Activated naive CD8-positive, alpha-beta T cell treated with anti-CD3 and anti-CD28 coated beads for 36 hours (primary cell): ENCODE results near the gene CAMTA1. TPM values are rescaled to one million over a fixed set of nuclear protein-coding genes. Genes with fewer than 3 reads are reported as not detected.

ENCODE experiments used
- DNase-seq: peaks from one replicate; pipeline ENCODE4 v3.0.0; 2021
- H3K27ac Mint-ChIP-seq: one replicate; pipeline ENCODE4 v1.8.0; 2022; ENCODE audit warnings: mild to moderate bottlenecking, moderate library complexity, mixed read lengths
- H3K27me3 Mint-ChIP-seq: one replicate; pipeline ENCODE4 v1.8.0; 2022; ENCODE audit warnings: mild to moderate bottlenecking, mixed read lengths
- H3K36me3 Mint-ChIP-seq: one replicate; pipeline ENCODE4 v1.8.0; 2021; ENCODE audit warnings: mild to moderate bottlenecking, mixed read lengths
- H3K4me1 Mint-ChIP-seq: one replicate; pipeline ENCODE4 v1.8.0; 2021; ENCODE audit warnings: mixed read lengths
- H3K4me3 Mint-ChIP-seq: one replicate; pipeline ENCODE4 v1.8.0; 2022; ENCODE audit warnings: mild to moderate bottlenecking, moderate library complexity, mixed read lengths
- H3K9me3 Mint-ChIP-seq: one replicate; pipeline ENCODE4 v1.8.0; 2022; ENCODE audit warnings: mixed read lengths
- total RNA-seq, 2 experiments: library from RNA; stranded (reverse); gene quantifications; one replicate each; pipeline ENCODE4 v1.2.3, GENCODE V29; 2021

CAMTA1 gene
- total RNA-seq, 2 experiments from 2014 or later = 70.4 to 71.4 TPM

GRCh38 chr1:7288992-7289391, 503.7 kb downstream of the CAMTA1 start:
- Mint-ChIP-seq H3K36me3 (no peaks in the 10 kb centered on the region), H3K27ac (no peak overlapping the region), H3K9me3 (no peaks in the 10 kb centered on the region), H3K4me1 (no peaks in the 10 kb centered on the region), H3K27me3 (peaks cover under 1% of the 10 kb centered on the region), H3K4me3 (no peak overlapping the region)
- DNase-seq = no peak

GRCh38 chr1:7289694-7290093, 504.4 kb downstream of the CAMTA1 start:
- no peak for DNase-seq
- Mint-ChIP-seq H3K27me3 (no peaks in the 10 kb centered on the region), H3K4me1 (no peaks in the 10 kb centered on the region), H3K36me3 (no peaks in the 10 kb centered on the region), H3K27ac (no peak overlapping the region), H3K9me3 (no peaks in the 10 kb centered on the region), H3K4me3 (no peak overlapping the region)

- no peaks in the 10 kb centered on the region for H3K36me3 Mint-ChIP-seq
- H3K4me3 Mint-ChIP-seq = no peak overlapping the region
- no peaks in the 10 kb centered on the region for H3K27me3 Mint-ChIP-seq
- H3K4me1 Mint-ChIP-seq = no peaks in the 10 kb centered on the region
- no peaks in the 10 kb centered on the region for H3K9me3 Mint-ChIP-seq
- no peak overlapping the region for H3K27ac Mint-ChIP-seq
- DNase-seq = no peak
Measured at GRCh38 chr1:7290971-7291970, 506.0 kb downstream of the CAMTA1 start.

DNA sequence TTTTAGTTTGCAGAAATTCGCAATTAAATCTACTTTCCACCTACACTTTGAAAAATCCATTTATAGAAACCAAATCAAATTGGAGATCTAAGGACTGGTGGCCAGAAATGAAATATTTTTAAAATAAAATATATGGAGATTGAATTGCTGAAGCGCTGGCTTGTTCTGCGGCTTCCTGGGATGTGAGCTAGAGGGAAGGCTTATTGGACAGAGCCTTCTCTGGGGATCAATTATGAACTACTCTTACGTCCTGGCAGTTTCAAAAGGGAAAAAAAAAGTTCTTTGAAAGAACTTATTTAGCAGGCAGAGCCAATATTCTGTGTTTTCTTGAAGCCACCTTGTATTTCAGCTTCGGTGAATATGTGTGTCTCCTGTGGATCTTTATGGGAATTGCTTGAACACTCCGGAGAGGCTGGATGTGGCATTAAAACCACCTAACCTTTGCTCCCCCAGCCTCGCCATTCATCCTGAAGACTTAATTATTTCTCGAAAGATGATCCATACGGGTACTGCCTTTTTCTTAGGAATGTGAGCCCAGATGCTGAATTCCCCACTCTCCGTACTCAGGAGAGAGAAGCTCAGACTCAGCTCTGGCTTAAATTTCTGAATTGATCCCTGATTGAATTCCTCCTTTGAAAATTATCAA, 506.9 kb downstream of the CAMTA1 start:
- Mint-ChIP-seq H3K27ac (no peak overlapping the region), H3K36me3 (no peaks in the 10 kb centered on the region), H3K9me3 (no peaks in the 10 kb centered on the region), H3K4me1 (no peaks in the 10 kb centered on the region), H3K4me3 (no peak overlapping the region), H3K27me3 (no peaks in the 10 kb centered on the region)
- no peak for DNase-seq

DNA sequence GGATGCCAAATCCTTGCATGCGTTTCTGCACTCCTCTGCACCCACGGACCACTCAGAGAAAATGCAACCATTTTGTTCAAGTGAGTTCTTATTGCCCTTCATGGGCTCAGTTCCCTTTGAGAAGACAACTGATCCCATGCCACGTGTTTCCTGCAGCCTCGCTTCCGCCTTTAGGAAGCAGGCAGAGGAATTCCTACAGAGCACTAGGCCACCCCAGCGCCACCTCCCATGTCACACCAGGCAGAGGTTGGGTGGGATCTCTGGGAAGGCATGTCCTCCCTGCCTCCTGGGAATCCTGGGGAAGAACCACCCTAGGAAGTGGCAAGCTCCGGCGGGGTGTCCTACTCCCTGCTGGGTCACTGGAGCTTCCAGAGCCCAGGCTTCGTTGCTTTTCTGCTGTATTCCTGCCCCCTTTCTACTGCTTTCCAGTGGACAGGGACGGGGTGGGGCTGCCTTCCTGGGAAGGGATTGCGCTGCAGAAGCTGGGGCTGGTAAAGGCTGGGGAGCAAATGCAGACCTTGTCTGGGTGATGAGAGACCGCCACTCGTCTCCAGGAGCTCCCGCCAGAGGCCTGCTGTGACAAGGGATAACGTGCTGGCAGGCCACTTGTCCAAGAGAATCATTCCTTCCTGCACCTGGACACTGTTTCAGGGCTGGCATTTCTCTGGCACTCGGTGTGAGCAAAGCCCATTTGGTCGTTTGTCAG, 507.6 kb downstream of the CAMTA1 start:
- H3K27ac Mint-ChIP-seq = no peak overlapping the region
- H3K4me3 Mint-ChIP-seq = no peak overlapping the region
- DNase-seq = no peak
- no peaks in the 10 kb centered on the region for H3K4me1 Mint-ChIP-seq
- H3K27me3 Mint-ChIP-seq = no peaks in the 10 kb centered on the region
- H3K36me3 Mint-ChIP-seq = no peaks in the 10 kb centered on the region
- no peaks in the 10 kb centered on the region for H3K9me3 Mint-ChIP-seq

DNA sequence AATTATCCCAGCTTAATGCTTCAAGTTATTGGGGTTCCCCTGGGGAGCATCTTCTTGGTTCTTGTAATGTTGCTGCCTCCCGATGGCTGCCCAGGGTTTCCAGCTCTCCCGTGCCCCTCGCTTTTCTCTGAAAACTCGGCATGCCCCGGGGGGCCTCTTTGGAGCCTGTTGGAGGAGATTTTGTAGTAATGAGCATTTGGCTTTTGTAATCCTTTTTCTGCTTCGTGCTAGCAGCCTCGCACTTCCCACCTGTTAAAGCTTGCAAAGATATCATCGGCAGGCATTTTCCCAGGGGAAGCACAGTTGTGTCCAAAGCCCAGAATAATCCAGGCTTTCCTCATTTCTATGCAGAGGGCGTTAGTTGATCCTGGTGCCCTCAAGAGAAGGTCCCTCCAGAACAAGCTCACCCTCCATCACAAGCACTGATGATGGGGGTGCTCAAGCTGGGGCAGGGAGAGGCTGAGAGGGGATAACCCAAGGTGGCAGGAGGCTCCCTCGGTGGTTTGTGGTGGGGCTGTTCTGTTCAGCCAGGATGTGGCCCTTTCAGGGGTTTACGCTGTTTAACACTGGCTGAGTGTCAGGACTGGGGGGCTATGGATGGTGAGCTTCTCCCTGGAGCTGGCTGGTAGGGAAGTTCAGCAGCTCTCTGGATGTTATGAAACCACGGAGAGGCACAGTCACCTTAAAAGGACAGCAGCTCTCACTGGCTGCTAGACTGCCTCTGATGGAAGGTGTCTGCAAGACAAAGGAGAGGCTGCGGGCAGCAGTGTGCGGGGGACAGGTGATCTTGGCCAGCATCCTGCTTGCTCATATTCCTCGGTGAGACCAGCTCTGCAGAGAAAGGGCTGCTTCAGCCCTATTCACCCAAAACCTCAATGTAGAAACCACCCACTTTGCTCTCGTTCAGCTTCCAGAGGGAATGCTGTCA, 508.7 kb downstream of the CAMTA1 start:
- Mint-ChIP-seq H3K27ac (no peak overlapping the region), H3K27me3 (no peaks in the 10 kb centered on the region), H3K9me3 (no peaks in the 10 kb centered on the region), H3K4me1 (no peaks in the 10 kb centered on the region), H3K4me3 (no peak overlapping the region), H3K36me3 (no peaks in the 10 kb centered on the region)
- DNase-seq = no peak

- Mint-ChIP-seq H3K27me3 (peaks cover 4% of the 10 kb centered on the region), H3K4me1 (no peaks in the 10 kb centered on the region), H3K36me3 (no peaks in the 10 kb centered on the region), H3K27ac (no peak overlapping the region), H3K9me3 (no peaks in the 10 kb centered on the region), H3K4me3 (no peak overlapping the region)
- DNase-seq = no peak
Measured at GRCh38 chr1:7294636-7295035, 509.4 kb downstream of the CAMTA1 start.

DNA sequence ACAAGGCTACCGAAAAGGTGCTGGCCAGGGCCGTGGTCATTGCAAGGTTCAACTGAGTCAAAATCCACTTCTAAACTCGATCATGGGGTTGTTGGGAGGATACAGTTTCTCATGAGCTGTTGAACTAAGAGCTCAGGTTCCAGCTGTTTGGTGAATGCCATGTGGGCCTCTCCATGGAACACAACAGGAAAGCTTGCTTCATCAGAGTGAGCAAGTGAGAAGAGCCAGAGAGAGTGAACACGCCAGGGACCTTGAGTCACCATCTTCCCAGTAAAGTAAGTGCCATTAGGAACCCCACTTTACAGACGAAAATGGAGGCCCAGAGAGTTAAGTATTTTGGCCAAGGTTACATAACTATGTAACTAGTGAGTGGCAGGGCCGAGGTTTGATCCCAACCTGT, 510.7 kb downstream of the CAMTA1 start:
- H3K36me3 Mint-ChIP-seq = no peaks in the 10 kb centered on the region
- H3K4me1 Mint-ChIP-seq = no peaks in the 10 kb centered on the region
- peaks cover 6% of the 10 kb centered on the region for H3K27me3 Mint-ChIP-seq
- no peak overlapping the region for H3K27ac Mint-ChIP-seq
- no peak for DNase-seq
- no peaks in the 10 kb centered on the region for H3K9me3 Mint-ChIP-seq
- no peak overlapping the region for H3K4me3 Mint-ChIP-seq

DNA sequence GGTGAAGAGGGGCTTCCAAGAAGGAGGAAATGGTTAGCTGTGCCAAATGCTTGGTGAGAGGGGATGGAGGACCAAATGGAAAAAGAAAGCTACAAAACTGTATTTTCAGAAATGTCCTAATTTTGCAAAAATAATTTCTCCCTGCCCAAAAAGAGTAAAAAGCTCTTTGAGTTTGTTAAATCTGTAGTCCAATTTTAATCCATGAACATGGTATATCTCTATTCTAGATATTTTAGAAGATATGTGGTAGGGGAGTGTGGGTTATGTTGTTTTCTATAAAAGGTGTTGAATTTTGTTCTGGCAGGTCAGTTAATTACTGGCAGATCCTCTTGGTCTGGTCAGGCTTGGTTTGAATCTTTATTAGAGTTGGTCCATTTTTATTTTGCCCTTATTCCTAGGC, 511.7 kb downstream of the CAMTA1 start:
- peaks cover 11% of the 10 kb centered on the region for H3K27me3 Mint-ChIP-seq
- H3K4me3 Mint-ChIP-seq = no peak overlapping the region
- DNase-seq = no peak
- H3K9me3 Mint-ChIP-seq = no peaks in the 10 kb centered on the region
- no peak overlapping the region for H3K27ac Mint-ChIP-seq
- no peaks in the 10 kb centered on the region for H3K4me1 Mint-ChIP-seq
- H3K36me3 Mint-ChIP-seq = no peaks in the 10 kb centered on the region

DNA sequence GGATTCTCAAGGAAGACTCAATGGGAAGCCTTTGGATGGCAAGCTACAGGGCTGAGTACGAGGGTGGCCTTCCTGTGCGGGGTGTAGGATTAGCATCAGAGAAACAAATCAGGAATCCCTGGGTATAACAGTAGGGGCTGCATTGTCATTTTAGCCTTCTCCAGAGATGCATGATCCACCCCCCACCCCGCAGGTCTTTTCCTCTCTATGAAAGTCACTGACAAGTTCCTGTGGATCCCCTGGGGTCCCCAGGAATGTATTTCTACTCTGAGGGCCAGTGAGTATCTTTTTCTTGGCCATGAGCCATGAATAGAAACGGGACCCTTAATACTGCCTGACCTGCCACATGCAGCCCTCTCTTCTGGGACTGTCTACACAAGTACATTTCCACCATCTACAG, 512.9 kb downstream of the CAMTA1 start:
- no peak overlapping the region for H3K4me3 Mint-ChIP-seq

GRCh38 chr1:7298749-7299151, 513.5 kb downstream of the CAMTA1 start:
- Mint-ChIP-seq H3K4me3 (no peak overlapping the region), H3K9me3 (no peaks in the 10 kb centered on the region), H3K27me3 (peaks cover 11% of the 10 kb centered on the region), H3K4me1 (no peaks in the 10 kb centered on the region), H3K27ac (no peak overlapping the region), H3K36me3 (no peaks in the 10 kb centered on the region)
- DNase-seq = no peak

More for the DNA sequence above, 512.9 kb downstream of the CAMTA1 start:
- H3K9me3 Mint-ChIP-seq = no peaks in the 10 kb centered on the region
- no peaks in the 10 kb centered on the region for H3K36me3 Mint-ChIP-seq
- H3K27ac Mint-ChIP-seq = no peak overlapping the region
- H3K27me3 Mint-ChIP-seq = peaks cover 11% of the 10 kb centered on the region
- DNase-seq = no peak
- H3K4me1 Mint-ChIP-seq = no peaks in the 10 kb centered on the region

GRCh38 chr1:7299329-7299799, 514.1 kb downstream of the CAMTA1 start:
- H3K4me3 Mint-ChIP-seq = no peak overlapping the region
- H3K9me3 Mint-ChIP-seq = no peaks in the 10 kb centered on the region
- no peak for DNase-seq
- H3K4me1 Mint-ChIP-seq = no peaks in the 10 kb centered on the region
- H3K27ac Mint-ChIP-seq = no peak overlapping the region
- no peaks in the 10 kb centered on the region for H3K36me3 Mint-ChIP-seq
- peaks cover 14% of the 10 kb centered on the region for H3K27me3 Mint-ChIP-seq

DNA sequence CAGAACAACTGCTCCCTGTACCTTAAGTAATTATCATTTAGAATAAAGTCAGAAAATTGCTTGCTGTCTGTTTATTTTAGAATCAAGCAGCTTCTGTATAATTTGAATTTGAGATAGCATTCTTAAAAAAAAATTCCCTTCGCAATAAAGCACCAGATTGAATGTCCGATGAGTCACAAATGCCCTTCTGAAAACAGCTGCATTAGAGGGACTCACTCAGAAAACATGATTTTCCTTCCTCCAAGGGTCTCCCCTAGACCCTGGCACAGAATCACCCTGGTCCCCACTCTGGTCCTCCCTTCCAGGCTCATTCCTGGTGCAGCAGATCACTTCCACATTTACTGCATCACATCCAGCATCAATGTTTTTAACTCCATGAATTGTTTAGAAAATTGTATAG, 514.7 kb downstream of the CAMTA1 start:
- Mint-ChIP-seq H3K4me1 (no peaks in the 10 kb centered on the region), H3K9me3 (no peaks in the 10 kb centered on the region), H3K27ac (no peak overlapping the region), H3K4me3 (no peak overlapping the region), H3K36me3 (no peaks in the 10 kb centered on the region), H3K27me3 (peaks cover 14% of the 10 kb centered on the region)
- no peak for DNase-seq

DNA sequence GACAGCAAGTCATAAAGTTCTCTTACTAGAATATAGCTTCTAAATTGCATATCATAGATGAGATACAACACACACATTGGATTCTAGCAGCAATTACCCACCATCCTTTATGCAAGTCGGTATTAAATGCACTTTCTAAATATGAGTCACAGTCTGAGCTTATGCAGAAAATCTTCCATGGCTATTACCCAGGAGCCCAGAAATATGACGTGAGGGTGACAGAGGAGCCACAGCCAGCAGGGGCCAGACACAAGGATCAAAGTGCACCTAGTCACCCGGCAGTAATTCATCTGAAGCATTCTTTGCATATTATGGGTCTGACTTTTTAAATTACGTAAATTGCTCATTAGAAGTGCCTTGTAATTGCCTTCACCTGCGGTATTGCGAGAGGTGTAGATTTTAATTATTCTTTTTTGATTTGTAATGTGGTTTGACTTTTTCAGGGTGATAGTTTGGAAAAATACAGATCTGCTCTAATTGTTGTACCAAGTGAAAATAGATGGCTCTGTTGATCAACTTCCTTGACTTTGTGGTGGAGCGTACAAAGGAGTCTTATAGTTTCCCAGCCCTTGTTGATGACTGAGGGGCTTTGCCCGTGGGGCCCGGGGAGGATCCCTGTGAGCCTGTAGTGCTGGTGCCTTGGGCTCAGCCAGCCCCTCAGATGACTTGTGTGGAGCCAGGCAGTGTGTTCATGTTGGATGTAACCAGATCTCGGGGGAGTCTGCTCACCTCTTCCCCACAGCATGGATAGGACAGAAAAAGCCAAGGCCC, 515.8 kb downstream of the CAMTA1 start:
- DNase-seq = no peak
- Mint-ChIP-seq H3K27me3 (peaks cover 17% of the 10 kb centered on the region), H3K36me3 (no peaks in the 10 kb centered on the region), H3K27ac (no peak overlapping the region), H3K9me3 (peaks cover 3% of the 10 kb centered on the region), H3K4me3 (no peak overlapping the region), H3K4me1 (no peaks in the 10 kb centered on the region)
